Measurements from ENCODE around the gene EMC9.

DNA sequence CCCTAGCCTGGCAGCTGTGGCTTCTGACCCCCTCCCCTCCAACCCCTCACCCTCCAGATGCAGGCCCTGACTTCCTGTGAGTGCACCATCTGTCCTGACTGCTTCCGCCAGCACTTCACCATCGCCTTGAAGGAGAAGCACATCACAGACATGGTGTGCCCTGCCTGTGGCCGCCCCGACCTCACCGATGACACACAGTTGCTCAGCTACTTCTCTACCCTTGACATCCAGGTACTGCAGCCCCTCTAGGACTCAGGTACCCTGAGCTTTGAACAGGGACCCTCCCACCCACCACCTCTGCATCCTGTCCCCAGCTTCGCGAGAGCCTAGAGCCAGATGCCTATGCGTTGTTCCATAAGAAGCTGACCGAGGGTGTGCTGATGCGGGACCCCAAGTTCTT, 13.7 kb upstream of the EMC9 start:
- TF ChIP-seq, protein P1, sequence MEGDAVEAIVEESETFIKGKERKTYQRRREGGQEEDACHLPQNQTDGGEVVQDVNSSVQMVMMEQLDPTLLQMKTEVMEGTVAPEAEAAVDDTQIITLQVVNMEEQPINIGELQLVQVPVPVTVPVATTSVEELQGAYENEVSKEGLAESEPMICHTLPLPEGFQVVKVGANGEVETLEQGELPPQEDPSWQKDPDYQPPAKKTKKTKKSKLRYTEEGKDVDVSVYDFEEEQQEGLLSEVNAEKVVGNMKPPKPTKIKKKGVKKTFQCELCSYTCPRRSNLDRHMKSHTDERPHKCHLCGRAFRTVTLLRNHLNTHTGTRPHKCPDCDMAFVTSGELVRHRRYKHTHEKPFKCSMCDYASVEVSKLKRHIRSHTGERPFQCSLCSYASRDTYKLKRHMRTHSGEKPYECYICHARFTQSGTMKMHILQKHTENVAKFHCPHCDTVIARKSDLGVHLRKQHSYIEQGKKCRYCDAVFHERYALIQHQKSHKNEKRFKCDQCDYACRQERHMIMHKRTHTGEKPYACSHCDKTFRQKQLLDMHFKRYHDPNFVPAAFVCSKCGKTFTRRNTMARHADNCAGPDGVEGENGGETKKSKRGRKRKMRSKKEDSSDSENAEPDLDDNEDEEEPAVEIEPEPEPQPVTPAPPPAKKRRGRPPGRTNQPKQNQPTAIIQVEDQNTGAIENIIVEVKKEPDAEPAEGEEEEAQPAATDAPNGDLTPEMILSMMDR (IDR thresholded peaks at IDR 0.05) = no peak
- TF ChIP-seq EZH2 (IDR thresholded peaks at IDR 0.05; ENCODE audit: borderline replicate concordance, insufficient read depth, low read depth, low read length, poor library complexity, severe bottlenecking) = no peak
